Measurements from ENCODE around the gene HMGCR. TPM values are rescaled to one million over a fixed set of nuclear protein-coding genes. Genes with fewer than 3 reads are reported as not detected.

HMGCR gene
- total and polyA plus RNA-seq, 2 experiments from 2014 or later = 72.2 to 331 TPM

DNA sequence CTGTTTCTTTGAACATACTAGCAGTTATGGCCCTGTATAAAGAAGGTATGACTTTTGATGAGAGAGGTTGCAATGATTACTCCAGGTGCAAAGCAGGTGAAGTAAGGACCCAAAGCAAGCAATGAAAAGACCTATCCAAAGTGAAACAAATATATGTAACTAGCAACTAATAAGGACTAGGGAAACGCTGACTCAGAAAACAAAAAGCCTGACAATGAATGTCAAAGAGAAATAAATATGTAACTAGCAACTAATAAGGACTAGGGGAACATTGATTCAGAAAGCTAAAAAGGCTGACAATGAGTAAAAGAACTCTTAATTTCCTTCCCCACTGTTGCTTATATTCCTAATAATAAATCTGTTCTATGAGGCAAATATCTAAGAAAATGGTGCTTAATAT is 43.1 kb downstream of the HMGCR start:
- H3K9me3 Mint-ChIP-seq = no peaks in the 10 kb centered on the region
- no peaks in the 10 kb centered on the region for H3K27me3 ChIP-seq (ENCODE audit: insufficient read depth)
- no peak overlapping the region for H3K27ac Mint-ChIP-seq
- H3K4me1 ChIP-seq (ENCODE audit: insufficient read depth) = peaks cover 2% of the 10 kb centered on the region; the same call in 1 of the 2 replicates
- H3K27me3 Mint-ChIP-seq (ENCODE audit: insufficient read depth, low read depth, poor library complexity) = no peaks in the 10 kb centered on the region
- peaks cover 3% of the 10 kb centered on the region; the same call in 2 of the 3 replicates for H3K4me1 Mint-ChIP-seq
- ATAC-seq (no peak), DNase-seq (ENCODE audit: low spot score) (no peak)
- H3K4me3 Mint-ChIP-seq = no peak overlapping the region
- no peaks in the 10 kb centered on the region for H3K9me2 ChIP-seq (ENCODE audit: insufficient read depth)
- no peaks in the 10 kb centered on the region for H4K20me1 ChIP-seq (replicated peaks; ENCODE audit: insufficient read depth)
- H3K36me3 ChIP-seq (ENCODE audit: insufficient read depth) = no peaks in the 10 kb centered on the region; the same call in 1 of the 2 replicates
- H3K4me3 ChIP-seq = no peak overlapping the region
- no peak overlapping the region for H2AFZ ChIP-seq
- no peak overlapping the region for H3K27ac ChIP-seq (ENCODE audit: low read depth)
- TF ChIP-seq ZNF114 (CRISPR knock-in tag; IDR thresholded peaks at IDR 0.05) (no peak), EZH2 (IDR thresholded peaks at IDR 0.05; ENCODE audit: low read depth, unreplicated experiment) (no peak), EZH2phosphoT487 (IDR thresholded peaks at IDR 0.05; ENCODE audit: unreplicated experiment) (no peak), CTCF (conservative IDR thresholded peaks at IDR 0.05; ENCODE audit: low read depth in 2 of 2) (no peak), CREB1 (CRISPR knock-in tag; IDR thresholded peaks at IDR 0.05; ENCODE audit: low read depth) (no peak), JUNB (IDR thresholded peaks at IDR 0.05; ENCODE audit: unreplicated experiment) (no peak), ETS1 (IDR thresholded peaks at IDR 0.05) (no peak), POLR2AphosphoS5 (IDR thresholded peaks at IDR 0.05; ENCODE audit: low read depth) (no peak), ZNF331 (CRISPR knock-in tag; IDR thresholded peaks at IDR 0.05; ENCODE audit: low read depth) (no peak)
- TF ChIP-seq, protein P1, sequence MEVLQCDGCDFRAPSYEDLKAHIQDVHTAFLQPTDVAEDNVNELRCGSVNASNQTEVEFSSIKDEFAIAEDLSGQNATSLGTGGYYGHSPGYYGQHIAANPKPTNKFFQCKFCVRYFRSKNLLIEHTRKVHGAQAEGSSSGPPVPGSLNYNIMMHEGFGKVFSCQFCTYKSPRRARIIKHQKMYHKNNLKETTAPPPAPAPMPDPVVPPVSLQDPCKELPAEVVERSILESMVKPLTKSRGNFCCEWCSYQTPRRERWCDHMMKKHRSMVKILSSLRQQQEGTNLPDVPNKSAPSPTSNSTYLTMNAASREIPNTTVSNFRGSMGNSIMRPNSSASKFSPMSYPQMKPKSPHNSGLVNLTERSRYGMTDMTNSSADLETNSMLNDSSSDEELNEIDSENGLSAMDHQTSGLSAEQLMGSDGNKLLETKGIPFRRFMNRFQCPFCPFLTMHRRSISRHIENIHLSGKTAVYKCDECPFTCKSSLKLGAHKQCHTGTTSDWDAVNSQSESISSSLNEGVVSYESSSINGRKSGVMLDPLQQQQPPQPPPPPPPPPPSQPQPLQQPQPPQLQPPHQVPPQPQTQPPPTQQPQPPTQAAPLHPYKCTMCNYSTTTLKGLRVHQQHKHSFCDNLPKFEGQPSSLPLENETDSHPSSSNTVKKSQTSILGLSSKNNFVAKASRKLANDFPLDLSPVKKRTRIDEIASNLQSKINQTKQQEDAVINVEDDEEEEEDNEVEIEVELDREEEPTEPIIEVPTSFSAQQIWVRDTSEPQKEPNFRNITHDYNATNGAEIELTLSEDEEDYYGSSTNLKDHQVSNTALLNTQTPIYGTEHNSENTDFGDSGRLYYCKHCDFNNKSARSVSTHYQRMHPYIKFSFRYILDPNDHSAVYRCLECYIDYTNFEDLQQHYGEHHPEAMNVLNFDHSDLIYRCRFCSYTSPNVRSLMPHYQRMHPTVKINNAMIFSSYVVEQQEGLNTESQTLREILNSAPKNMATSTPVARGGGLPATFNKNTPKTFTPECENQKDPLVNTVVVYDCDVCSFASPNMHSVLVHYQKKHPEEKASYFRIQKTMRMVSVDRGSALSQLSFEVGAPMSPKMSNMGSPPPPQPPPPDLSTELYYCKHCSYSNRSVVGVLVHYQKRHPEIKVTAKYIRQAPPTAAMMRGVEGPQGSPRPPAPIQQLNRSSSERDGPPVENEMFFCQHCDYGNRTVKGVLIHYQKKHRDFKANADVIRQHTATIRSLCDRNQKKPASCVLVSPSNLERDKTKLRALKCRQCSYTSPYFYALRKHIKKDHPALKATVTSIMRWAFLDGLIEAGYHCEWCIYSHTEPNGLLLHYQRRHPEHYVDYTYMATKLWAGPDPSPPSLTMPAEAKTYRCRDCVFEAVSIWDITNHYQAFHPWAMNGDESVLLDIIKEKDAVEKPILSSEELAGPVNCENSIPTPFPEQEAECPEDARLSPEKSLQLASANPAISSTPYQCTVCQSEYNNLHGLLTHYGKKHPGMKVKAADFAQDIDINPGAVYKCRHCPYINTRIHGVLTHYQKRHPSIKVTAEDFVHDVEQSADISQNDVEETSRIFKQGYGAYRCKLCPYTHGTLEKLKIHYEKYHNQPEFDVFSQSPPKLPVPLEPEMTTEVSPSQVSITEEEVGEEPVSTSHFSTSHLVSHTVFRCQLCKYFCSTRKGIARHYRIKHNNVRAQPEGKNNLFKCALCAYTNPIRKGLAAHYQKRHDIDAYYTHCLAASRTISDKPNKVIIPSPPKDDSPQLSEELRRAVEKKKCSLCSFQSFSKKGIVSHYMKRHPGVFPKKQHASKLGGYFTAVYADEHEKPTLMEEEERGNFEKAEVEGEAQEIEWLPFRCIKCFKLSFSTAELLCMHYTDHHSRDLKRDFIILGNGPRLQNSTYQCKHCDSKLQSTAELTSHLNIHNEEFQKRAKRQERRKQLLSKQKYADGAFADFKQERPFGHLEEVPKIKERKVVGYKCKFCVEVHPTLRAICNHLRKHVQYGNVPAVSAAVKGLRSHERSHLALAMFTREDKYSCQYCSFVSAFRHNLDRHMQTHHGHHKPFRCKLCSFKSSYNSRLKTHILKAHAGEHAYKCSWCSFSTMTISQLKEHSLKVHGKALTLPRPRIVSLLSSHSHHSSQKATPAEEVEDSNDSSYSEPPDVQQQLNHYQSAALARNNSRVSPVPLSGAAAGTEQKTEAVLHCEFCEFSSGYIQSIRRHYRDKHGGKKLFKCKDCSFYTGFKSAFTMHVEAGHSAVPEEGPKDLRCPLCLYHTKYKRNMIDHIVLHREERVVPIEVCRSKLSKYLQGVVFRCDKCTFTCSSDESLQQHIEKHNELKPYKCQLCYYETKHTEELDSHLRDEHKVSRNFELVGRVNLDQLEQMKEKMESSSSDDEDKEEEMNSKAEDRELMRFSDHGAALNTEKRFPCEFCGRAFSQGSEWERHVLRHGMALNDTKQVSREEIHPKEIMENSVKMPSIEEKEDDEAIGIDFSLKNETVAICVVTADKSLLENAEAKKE (CRISPR knock-in tag; IDR thresholded peaks at IDR 0.05) = no peak
- TF ChIP-seq, protein P2, sequence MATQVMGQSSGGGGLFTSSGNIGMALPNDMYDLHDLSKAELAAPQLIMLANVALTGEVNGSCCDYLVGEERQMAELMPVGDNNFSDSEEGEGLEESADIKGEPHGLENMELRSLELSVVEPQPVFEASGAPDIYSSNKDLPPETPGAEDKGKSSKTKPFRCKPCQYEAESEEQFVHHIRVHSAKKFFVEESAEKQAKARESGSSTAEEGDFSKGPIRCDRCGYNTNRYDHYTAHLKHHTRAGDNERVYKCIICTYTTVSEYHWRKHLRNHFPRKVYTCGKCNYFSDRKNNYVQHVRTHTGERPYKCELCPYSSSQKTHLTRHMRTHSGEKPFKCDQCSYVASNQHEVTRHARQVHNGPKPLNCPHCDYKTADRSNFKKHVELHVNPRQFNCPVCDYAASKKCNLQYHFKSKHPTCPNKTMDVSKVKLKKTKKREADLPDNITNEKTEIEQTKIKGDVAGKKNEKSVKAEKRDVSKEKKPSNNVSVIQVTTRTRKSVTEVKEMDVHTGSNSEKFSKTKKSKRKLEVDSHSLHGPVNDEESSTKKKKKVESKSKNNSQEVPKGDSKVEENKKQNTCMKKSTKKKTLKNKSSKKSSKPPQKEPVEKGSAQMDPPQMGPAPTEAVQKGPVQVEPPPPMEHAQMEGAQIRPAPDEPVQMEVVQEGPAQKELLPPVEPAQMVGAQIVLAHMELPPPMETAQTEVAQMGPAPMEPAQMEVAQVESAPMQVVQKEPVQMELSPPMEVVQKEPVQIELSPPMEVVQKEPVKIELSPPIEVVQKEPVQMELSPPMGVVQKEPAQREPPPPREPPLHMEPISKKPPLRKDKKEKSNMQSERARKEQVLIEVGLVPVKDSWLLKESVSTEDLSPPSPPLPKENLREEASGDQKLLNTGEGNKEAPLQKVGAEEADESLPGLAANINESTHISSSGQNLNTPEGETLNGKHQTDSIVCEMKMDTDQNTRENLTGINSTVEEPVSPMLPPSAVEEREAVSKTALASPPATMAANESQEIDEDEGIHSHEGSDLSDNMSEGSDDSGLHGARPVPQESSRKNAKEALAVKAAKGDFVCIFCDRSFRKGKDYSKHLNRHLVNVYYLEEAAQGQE (IDR thresholded peaks at IDR 0.05; ENCODE audit: unreplicated experiment) = no peak
- no peaks in the 10 kb centered on the region for H3K79me2 ChIP-seq (replicated peaks; ENCODE audit: insufficient read depth)
- H3F3A ChIP-seq (replicated peaks; ENCODE audit: low read depth) = no peaks in the 10 kb centered on the region
- peaks cover 4% of the 10 kb centered on the region; the same call in 1 of the 3 replicates for H3K36me3 Mint-ChIP-seq (ENCODE audit: low read depth)
- H3K4me2 ChIP-seq = no peak overlapping the region

Measured in GM23338 (cell line).